ENCODE measurements around the gene BLOC1S5. TPM values are rescaled to one million over a fixed set of nuclear protein-coding genes. Genes with fewer than 3 reads are reported as not detected.

BLOC1S5 gene
- polyA plus RNA-seq, 1 donor (not counting 4 experiments of a cell fraction or from before 2014, with no cell fraction given), result 8.8 TPM

- dilution Hi-C loops (cut with MboI; ENCODE audit: extremely low pct_ligation_motif_present, low sequenced_read_pairs), result no loop called here
- no peak overlapping the region for H3K9ac ChIP-seq (ENCODE audit: control insufficient read depth, extremely low read depth, insufficient read depth, low read length)
- H3K9me1 ChIP-seq (ENCODE audit: control insufficient read depth, extremely low read depth, insufficient read depth, low read length), result no peaks in the 10 kb centered on the region
- H3K4me1 ChIP-seq (ENCODE audit: control insufficient read depth, extremely low read depth, insufficient read depth, low read length), result no peaks in the 10 kb centered on the region
- no peak overlapping the region for H3K4me3 ChIP-seq (ENCODE audit: control insufficient read depth in 2 of 3, extremely low read depth in 1 of 3, insufficient read depth in 2 of 3, low read depth in 1 of 3, low read length in 3 of 3)
- no peaks in the 10 kb centered on the region for H3K79me2 ChIP-seq (ENCODE audit: control insufficient read depth, insufficient read depth, low read length)
- H4K20me1 ChIP-seq (ENCODE audit: control insufficient read depth, extremely low read depth, insufficient read depth, low read length), result no peaks in the 10 kb centered on the region
- FAIRE-seq (no peak), DNase-seq (ENCODE audit: low read depth, low spot score) (no peak)
- no peaks in the 10 kb centered on the region for H3K36me3 ChIP-seq (ENCODE audit: control insufficient read depth in 2 of 2, extremely low read depth in 1 of 2, insufficient read depth in 2 of 2, low read length in 2 of 2)
- H3K9me3 ChIP-seq (ENCODE audit: control insufficient read depth, low read depth, low read length), result no peaks in the 10 kb centered on the region
- H3K27ac ChIP-seq (ENCODE audit: control insufficient read depth, insufficient read depth, low read length), result no peak overlapping the region
- no peak overlapping the region for H3K4me2 ChIP-seq (ENCODE audit: control insufficient read depth, extremely low read depth, insufficient read depth, low read depth, low read length)
- H3K27me3 ChIP-seq (ENCODE audit: control insufficient read depth, extremely low read depth, insufficient read depth, low read length), result no peaks in the 10 kb centered on the region
- TF ChIP-seq CTCF (optimal IDR thresholded peaks at IDR 0.05 in 1 of 3, IDR thresholded peaks at IDR 0.05 in 1 of 3, conservative IDR thresholded peaks at IDR 0.05 in 1 of 3; ENCODE audit: extremely low read depth in 1 of 3, insufficient read depth in 2 of 3, low read length in 3 of 3), result no peak
- no peak for TF ChIP-seq EZH2 (IDR thresholded peaks at IDR 0.05; ENCODE audit: low read length)
- H2AFZ ChIP-seq (ENCODE audit: control insufficient read depth, low read length), result no peak overlapping the region
These were observed 70.8 kb downstream of the BLOC1S5 start for GRCh38 chr6:7993399-7993798.

- no peak for FAIRE-seq
- Histone ChIP-seq H3K27ac (ENCODE audit: control insufficient read depth, insufficient read depth, low read length) (no peak overlapping the region), H2AFZ (ENCODE audit: control insufficient read depth, low read length) (no peak overlapping the region)
These were observed 72.0 kb downstream of the BLOC1S5 start for GRCh38 chr6:7992002-7992815.

More at GRCh38 chr6:7992002-7992815, 72.0 kb downstream of the BLOC1S5 start:
- no peaks in the 10 kb centered on the region for H3K27me3 ChIP-seq (ENCODE audit: control insufficient read depth, extremely low read depth, insufficient read depth, low read length)
- no peaks in the 10 kb centered on the region for H3K9me3 ChIP-seq (ENCODE audit: control insufficient read depth, low read depth, low read length)
- no peaks in the 10 kb centered on the region for H3K36me3 ChIP-seq (ENCODE audit: control insufficient read depth in 2 of 2, extremely low read depth in 1 of 2, insufficient read depth in 2 of 2, low read length in 2 of 2)
- H3K9me1 ChIP-seq (ENCODE audit: control insufficient read depth, extremely low read depth, insufficient read depth, low read length), result no peaks in the 10 kb centered on the region
- H3K79me2 ChIP-seq (ENCODE audit: control insufficient read depth, insufficient read depth, low read length), result no peaks in the 10 kb centered on the region
- dilution Hi-C loops (cut with MboI; ENCODE audit: extremely low pct_ligation_motif_present, low sequenced_read_pairs), result no loop called here
- no peak overlapping the region for H3K4me3 ChIP-seq (ENCODE audit: control insufficient read depth in 2 of 3, extremely low read depth in 1 of 3, insufficient read depth in 2 of 3, low read depth in 1 of 3, low read length in 3 of 3)
- no peak overlapping the region for H3K4me2 ChIP-seq (ENCODE audit: control insufficient read depth, extremely low read depth, insufficient read depth, low read depth, low read length)
- H4K20me1 ChIP-seq (ENCODE audit: control insufficient read depth, extremely low read depth, insufficient read depth, low read length), result no peaks in the 10 kb centered on the region
- no peak for DNase-seq (ENCODE audit: low read depth, low spot score)
- H3K9ac ChIP-seq (ENCODE audit: control insufficient read depth, extremely low read depth, insufficient read depth, low read length), result no peak overlapping the region
- TF ChIP-seq EZH2 (IDR thresholded peaks at IDR 0.05; ENCODE audit: low read length) (no peak), CTCF (optimal IDR thresholded peaks at IDR 0.05 in 1 of 3, IDR thresholded peaks at IDR 0.05 in 1 of 3, conservative IDR thresholded peaks at IDR 0.05 in 1 of 3; ENCODE audit: extremely low read depth in 1 of 3, insufficient read depth in 2 of 3, low read length in 3 of 3) (peak in 2 of 3 experiments; percentile 18 to 25)
- no peaks in the 10 kb centered on the region for H3K4me1 ChIP-seq (ENCODE audit: control insufficient read depth, extremely low read depth, insufficient read depth, low read length)
